ENCODE data around the gene FUNDC2.

FUNDC2 gene

GRCh38 chrX:155023907-155024833 is 2.5 kb upstream of the FUNDC2 start:
- no peak for DNase-seq (ENCODE audit: low read depth)

GRCh38 chrX:155026420-155026726 is 271 bp upstream of the FUNDC2 start:
- no peak for DNase-seq (ENCODE audit: low read depth)

- DNase-seq (ENCODE audit: low read depth) = no peak
Observed at GRCh38 chrX:155027509-155028066, 944 bp downstream of the FUNDC2 start.

GRCh38 chrX:155028129-155028528 is 1.5 kb downstream of the FUNDC2 start:
- DNase-seq (ENCODE audit: low read depth) = no peak

GRCh38 chrX:155028877-155029291 is 2.2 kb downstream of the FUNDC2 start:
- DNase-seq (ENCODE audit: low read depth) = no peak

- no peak for DNase-seq (ENCODE audit: low read depth)
Observed at GRCh38 chrX:155031657-155032056, 5.0 kb downstream of the FUNDC2 start.

- DNase-seq (ENCODE audit: low read depth) = no peak
Observed at GRCh38 chrX:155035688-155036087, 9.0 kb downstream of the FUNDC2 start.

- DNase-seq (ENCODE audit: low read depth) = no peak
Observed at GRCh38 chrX:155046129-155046810, 19.6 kb downstream of the FUNDC2 start.

- DNase-seq (ENCODE audit: low read depth) = no peak
Observed at GRCh38 chrX:155046811-155047528, 20.3 kb downstream of the FUNDC2 start.

- DNase-seq (ENCODE audit: low read depth) = no peak
Observed at GRCh38 chrX:155048977-155049619, 22.5 kb downstream of the FUNDC2 start.

GRCh38 chrX:155052738-155053498 is 26.3 kb downstream of the FUNDC2 start:
- no peak for DNase-seq (ENCODE audit: low read depth)

- no peak for DNase-seq (ENCODE audit: low read depth)
Observed at GRCh38 chrX:155053656-155054055, 27.0 kb downstream of the FUNDC2 start.

GRCh38 chrX:155054255-155054654 is 27.6 kb downstream of the FUNDC2 start:
- no peak for DNase-seq (ENCODE audit: low read depth)

- no peak for DNase-seq (ENCODE audit: low read depth)
Observed at GRCh38 chrX:155055494-155055893, 28.9 kb downstream of the FUNDC2 start.

- no peak for DNase-seq (ENCODE audit: low read depth)
Observed at GRCh38 chrX:155056471-155056870, 29.8 kb downstream of the FUNDC2 start.

- DNase-seq (ENCODE audit: low read depth) = peak; percentile 19
Observed at GRCh38 chrX:155056877-155057792, 30.5 kb downstream of the FUNDC2 start.

GRCh38 chrX:155061760-155062159 is 35.1 kb downstream of the FUNDC2 start:
- no peak for DNase-seq (ENCODE audit: low read depth)

- DNase-seq (ENCODE audit: low read depth) = no peak
Observed at GRCh38 chrX:155065035-155065734, 38.5 kb downstream of the FUNDC2 start.

GRCh38 chrX:155068165-155068564 is 41.5 kb downstream of the FUNDC2 start:
- no peak for DNase-seq (ENCODE audit: low read depth)

Data from stimulated activated CD4-positive, alpha-beta T cell treated with anti-CD3 and anti-CD28 coated beads, Interleukin-2, amount 100 ng/mL, for 4 hours (primary cell).